ENCODE data around the gene WDR1.

Gene WDR1

DNA sequence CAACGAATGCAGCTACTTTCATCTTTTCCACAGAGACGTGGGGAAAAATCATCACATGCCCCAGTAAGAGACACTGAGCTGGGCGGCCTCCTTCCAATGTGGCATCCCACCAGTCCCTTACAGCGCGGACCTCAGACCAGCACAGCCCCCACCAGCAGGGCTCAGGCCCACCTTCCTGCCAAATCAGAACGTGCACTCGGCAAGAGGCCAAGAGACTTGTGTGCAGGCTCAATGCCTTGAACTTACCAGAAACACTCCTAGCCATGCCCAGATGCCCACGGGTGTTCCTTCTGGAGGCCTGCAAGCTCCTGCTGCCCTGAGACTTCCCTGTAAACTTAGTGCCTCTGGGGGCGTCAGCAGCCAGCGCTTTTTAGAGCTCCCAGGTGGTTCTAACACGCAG is 31.2 kb downstream of the WDR1 start:
- no peak for DNase-seq (ENCODE audit: low spot score)

DNA sequence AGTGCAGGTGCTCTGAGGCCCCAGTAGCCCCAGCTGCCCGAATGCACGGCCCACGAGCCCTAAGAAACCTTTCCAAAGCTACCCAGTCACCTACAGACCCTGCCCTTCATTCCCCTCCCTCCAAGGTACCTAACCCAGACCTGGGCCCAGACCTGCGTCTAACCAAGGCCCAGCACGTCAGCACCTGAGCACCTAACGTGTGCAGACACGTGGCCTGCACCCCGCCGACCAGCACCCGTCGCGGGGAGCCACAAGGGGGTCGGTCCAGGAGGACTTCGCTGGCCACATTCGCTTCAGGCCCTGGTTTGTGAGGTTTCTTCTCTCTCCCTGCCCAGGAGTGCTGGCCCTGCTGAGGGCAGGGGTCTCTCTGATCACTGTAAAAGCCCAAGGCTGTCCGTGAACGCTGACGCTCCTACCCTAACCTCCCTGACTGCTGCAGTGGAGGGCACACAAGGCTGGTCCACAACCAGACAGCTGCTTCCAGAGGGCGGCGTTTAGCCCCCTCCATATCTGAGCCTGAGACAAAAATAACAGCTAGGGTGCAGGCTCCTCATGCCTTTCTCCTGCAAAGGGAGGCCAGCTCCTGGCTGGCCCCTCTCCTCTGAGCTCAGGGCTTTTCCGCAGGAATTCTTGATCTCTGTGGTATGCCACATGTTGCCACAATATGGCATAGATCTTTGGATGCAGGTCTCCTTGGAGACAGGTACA is 31.8 kb downstream of the WDR1 start:
- DNase-seq (ENCODE audit: low spot score), result no peak

DNA sequence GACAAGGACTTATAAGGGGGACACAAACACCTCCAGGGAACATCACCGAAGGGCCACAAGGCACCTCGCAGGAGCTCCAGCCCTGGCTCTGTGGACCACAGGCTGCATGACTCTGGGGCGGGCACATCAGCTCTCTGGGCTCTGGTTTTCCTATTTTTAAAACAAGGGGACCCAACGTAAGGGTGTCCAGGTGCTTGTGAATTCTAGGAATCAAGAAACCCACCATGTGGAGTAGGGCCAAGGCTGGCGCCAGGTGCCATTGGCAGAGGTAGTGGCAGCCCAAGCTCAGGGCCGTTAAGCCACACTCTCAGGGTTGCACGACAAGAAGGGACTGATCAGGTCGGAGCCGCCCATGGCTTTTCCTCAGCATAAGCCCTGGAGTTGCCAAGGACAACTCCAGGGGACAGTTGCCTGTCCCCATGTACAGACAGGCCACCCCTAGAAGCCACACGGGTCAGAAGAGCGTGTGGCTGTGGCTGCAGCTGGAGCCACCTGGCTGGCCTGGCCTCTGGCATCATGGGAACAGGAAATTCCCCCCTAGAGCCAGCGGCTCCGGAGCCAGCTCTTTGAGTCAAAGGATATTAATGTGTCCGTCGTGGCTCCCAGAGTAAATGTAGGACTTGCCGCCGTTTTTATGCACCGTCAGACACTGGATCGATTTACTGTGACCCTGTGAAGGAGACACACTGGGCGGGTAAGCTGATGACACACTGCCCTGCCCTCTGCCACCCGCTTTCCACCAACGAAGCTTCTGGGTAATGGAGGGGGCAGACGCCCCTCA is 32.5 kb downstream of the WDR1 start:
- DNase-seq (ENCODE audit: low spot score), result no peak

DNA sequence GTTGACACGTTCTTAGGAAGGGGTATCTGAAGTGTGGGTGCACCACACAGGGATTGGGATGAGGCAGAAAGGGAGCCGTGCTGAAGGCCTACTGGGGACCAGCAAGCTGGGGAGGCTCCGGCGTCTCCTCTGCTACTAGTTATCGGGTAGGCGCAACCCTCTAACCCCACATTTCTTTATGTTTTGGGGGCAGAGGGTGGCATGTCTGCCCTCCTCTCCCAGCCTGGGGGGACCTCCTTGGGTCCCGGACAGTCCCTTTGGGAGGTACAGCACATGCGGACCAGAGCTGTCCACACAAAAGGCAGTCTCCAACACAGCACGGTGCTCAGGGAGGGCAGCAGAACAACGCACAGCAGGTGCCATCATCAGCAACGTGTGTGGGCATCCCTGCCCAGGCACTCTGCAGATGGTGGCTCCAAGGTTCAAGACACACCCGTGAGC is 33.2 kb downstream of the WDR1 start:
- no peak for DNase-seq (ENCODE audit: low spot score)

DNA sequence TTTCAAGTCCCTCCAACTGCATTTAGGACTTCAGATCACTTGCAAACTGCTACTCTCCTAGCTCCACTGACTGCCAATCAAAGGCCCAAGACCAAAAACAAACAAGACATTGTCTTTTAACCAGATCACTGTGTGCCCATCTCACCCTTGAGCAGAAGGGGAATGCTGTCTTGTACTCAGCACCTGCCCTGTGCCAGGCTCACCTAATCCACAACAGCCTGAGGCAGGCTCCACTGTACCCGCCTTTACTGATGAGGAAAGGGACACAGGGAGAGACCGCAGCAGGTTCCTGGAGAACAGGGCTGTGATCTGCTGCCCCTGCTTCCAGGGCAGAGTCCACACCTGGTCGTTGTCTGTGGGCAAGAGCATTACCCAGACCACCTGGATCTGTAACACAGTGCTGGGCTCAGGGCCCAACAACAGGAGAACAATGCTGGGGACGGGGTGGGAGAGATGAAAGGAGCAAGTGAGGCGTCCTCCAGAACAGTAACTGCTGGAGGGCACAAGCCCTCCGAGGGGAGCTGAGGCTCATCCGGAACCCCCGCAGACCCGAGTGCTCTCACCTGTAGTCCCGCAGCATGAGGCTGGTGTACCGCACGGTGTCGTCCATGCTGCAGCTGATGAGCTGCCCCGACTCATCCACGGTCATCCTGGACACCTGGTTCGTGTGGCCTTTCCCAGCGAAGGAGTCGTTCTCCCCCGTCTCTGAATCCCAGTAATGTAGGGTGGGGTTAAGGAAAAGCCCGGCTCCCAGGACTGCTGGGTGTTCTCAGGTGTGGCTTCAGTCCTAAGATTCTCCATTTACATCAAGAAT is 33.9 kb downstream of the WDR1 start:
- no peak for DNase-seq (ENCODE audit: low spot score)

DNA sequence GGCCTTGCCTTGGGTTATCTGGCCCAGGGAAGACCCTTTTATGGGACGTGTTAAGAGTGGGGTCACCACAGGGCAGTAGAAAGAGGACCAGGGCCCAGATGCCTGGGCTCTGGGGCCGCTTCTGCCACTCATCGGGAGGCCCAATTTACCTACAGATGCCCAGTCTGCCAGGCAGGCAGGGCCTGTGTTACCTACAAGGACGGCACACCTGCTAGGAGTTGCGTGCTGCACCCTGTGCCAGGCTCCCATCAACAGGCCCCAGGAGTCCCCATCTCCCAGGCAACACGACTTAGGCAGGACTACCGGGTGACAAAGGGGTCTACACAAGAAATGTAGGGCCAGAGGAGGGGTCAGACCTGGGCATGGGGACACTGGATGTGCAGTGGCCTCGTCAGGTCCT is 34.6 kb downstream of the WDR1 start:
- DNase-seq (ENCODE audit: low spot score), result no peak

DNA sequence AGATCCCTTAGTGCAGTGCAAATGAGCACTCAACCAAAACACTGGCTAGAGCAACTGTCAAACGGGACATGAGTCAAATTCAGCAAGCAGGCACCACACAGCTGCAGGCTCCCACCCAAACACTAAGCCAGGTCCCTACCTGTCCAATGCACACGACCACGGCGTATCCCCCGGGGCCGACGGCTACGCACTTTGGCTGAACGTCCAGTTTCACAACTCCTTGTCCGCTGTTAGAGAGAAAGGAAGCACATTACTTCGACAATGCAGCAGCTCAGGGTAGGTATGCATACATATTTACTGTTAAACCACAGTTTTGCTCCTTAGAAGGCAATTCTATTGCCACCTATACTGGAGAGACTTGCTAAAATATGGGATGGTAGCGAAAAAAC is 35.4 kb downstream of the WDR1 start:
- no peak for DNase-seq (ENCODE audit: low spot score)

DNA sequence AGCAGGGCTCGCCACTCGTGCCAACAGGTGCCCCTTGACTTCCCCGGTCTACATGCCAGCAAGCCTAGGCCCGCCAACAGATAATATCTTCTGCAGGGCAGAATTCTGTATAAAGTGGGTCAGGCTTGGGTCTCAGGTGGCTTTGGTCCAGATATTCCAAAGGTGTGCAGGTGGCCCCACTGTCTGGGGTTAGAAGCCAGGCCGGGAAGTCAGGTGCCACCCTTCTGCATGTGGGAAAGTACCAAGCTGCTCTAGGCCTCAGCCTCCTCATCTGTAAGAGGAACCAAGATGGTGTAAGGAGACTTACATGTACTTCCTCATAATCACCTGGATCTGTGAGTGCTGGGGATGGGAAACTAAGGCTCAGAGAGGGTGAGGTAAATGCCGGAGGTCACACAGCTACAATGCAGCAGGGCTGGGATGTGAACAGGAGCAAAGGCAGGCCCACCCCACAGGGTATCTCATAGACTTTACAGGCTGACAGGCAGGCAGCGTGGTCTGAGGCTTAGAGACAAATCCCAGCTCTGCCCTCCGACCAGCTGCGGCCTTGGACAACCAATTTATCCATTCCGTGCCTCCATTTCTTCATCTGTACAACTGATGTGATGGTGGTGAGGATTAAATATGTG is 35.9 kb downstream of the WDR1 start:
- no peak for DNase-seq (ENCODE audit: low spot score)

DNA sequence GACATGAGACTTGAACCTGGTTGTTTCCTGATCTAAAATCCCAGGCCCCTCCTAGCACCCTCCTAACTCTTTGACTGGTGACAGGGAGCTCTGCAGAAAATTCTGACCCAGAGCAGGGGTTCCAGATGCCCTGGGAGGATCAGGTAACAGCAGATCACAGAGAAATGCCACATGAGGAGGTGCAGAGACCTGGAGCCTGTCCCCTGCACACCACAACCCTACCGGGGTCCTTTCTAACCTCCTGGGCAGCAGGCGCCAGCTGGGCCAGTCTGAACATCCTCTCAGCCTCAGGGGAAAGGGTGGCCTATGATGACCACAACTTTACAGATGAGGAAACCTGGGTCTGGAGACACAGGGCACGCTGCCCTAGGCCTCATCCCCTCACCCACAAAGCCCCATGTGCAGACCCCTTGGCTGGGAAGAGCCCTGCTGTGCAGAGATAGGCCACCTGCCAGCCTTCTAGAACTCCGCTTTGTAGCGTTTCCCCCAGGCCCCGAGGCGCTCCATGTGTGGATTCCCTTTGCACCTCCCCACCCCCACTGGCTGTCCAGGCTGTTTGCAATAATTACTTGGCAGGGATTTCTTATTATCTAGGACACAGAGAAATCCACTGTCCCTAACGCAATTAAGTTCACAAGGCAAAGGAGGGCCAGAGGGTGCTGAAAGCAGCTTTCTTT is 36.5 kb downstream of the WDR1 start:
- no peak for DNase-seq (ENCODE audit: low spot score)

DNA sequence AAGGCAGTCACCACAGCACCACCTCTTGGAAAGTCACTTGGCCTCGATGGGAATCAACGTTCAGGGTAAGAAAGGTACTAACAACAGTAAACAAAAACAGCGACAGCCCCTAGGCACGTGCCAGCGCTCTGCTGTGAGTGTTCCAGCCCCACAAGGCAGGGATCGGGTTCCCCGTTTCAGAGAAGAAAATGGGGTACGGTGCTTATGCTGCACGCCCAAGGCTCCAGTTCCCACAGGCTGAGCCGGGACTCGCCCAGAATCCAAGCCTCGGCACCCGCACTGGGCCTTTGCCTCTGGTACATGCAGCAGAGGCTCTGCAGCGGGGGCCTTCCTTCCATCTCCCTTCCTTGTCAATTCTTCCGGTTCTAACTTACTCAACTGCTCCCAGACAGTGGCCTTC is 37.3 kb downstream of the WDR1 start:
- no peak for DNase-seq (ENCODE audit: low spot score)

DNA sequence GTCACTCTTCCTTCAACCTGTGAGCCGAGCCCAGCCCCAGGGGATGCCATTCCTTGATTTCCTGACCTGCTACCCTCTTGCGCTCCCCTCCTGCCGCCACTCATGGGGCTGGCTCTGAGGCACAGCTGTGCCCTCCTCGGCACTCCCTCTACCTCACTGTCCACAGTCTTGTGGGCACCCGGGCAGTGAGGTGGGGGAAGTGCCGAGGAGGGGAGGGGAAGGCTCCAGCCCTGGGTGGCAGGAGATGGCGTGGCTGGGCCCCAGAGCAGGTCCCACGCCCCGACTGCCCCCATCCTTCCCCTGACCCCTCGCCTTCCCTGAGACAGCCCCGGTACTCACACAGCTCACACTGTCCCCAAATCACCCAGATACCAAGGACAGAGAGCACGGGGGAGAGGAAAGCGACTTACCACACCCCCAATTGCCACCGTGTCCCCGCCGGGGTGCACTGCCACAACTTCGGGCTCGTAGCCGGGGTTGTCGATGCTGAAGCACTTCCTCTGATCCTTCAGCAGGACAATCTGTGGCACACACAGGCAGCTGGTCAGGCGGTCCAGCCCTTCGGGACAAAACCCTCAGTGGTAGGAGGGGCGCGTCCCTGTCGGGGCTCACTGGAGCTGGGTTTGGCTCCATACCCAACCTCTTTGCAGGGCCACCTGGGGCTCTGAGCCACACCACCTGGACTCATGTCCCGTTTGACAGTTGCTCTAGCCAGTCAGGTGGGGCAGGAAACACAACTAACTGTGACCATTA is 37.9 kb downstream of the WDR1 start:
- no peak for DNase-seq (ENCODE audit: low spot score)

DNA sequence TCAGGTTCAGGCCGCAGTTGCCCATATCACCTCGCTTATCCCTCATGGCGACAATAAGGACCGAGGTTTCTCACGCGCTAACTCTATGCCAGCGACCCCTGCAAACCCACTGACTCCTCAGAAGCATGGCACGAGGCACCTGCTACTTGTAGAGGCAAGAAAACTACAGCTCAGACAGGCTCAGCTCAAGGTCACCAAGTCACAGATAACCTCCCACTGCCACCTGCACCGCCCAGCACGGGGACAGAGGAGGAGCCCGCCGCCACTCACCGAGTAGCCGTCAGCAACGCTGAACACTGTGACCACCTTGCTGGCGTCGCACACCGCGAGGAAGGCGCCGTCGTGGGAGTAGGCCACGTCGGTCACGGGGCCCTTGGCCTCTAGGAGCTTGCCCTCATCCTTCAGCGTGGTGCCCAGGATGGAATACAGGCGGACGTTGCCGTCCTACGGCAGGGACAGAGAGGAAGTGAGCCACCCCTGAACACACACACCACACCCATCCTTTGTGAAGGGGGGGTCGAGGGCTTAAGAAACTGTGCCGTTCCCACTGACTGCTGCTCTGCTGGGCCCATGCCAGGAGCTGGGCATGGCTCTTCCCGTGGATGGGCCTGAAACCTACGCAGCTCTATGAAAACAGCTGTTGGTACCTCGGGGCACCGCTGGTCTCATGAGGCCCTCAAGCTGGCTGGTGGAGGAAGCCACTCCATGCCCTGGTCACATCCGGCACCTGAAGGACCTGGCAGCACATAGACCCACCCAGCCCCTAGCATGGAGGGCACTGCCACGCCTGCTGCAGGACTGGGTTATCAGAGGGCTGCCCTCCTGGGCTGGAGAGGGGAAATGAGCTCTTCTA is 38.9 kb downstream of the WDR1 start:
- no peak for DNase-seq (ENCODE audit: low spot score)

DNA sequence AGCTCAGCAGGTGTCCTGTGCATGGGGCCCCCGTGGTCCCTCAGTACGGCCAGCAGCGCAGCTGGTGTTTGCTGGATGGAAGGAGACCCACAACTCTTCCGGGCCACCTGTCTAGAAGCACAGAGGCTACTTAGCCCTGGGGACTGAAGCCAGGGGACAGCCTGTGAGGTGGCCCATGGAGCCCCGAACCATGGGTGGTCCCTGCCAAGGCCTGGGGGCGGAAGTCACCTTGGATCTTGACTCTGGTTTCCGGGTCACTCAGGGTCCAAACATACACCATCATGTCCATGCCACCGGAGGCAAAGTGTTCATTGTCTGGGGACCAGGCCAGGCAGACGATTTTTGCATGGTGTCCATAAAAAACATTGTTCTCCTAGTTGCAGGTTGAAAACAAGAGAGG is 39.5 kb downstream of the WDR1 start:
- DNase-seq (ENCODE audit: low spot score), result no peak

DNA sequence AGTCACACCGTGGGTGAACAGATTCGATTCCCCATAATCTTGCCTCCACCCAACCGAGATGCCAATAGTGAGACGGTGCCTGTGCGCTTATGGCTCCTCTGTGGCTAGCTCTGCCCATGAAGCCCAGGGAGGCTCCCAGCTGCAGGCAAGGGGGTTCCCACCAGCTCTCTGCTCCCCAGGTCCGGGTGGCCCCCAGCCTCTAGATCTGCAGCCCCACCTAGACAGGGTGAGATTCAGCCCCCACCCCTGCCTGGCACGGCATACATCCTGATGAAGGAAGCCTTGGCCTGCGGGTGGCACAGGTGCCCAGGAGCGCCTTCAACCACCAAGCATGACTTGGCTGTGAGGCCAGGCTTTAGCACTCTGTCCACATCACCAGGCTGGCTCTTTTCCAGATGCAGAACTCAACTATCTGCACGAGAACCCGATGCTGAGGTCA is 40.6 kb downstream of the WDR1 start:
- DNase-seq (ENCODE audit: low spot score), result no peak

DNA sequence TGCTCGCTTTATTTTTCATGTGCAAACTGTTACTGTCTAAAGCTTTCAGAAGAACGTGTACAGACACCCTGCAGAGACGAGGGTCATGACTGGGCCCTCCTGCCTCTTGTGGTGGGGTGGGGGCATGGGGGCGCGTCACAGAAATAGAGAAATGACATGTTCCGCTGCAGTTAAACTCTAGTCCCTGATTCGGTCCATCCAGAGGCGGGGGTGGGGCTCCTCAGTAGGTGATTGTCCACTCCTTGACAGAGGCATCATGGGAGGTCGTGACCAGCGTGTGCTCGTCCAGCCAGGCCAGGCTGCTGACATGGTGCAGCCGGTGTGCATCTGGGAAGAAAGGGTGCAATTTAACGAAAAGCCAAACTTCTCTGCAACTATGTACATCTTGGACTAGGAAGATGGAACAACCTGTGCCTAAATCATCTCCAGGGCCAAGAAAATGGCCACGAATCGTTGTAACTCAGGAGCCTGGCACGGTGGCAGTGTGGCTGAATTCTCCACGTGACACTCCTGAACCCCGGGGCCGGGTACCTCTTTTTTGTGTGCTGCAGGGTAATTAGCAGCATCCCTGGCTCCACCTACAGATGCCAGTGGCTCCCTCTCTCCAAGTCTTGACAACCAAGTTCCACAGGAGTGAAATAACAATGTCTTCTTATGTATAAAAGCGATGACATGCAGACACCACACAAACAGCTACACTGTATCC is 41.3 kb downstream of the WDR1 start:
- no peak for DNase-seq (ENCODE audit: low spot score)

DNA sequence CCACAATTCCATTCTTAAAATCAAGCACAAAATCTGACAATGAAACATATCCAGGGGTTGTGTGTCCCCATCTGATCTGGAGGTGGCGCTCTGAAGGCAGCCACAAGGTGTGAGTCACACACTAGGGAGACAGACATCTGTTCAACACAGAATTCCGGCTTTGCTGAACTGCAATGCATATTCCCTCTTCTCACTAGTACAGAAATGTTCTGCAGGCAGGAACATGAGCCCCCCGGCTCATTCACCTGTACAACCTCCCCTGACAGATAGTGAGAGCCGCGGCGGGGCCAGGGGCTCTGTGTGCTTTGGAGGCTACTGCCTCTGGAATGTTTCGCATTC is 41.9 kb downstream of the WDR1 start:
- DNase-seq (ENCODE audit: low spot score), result no peak

DNA sequence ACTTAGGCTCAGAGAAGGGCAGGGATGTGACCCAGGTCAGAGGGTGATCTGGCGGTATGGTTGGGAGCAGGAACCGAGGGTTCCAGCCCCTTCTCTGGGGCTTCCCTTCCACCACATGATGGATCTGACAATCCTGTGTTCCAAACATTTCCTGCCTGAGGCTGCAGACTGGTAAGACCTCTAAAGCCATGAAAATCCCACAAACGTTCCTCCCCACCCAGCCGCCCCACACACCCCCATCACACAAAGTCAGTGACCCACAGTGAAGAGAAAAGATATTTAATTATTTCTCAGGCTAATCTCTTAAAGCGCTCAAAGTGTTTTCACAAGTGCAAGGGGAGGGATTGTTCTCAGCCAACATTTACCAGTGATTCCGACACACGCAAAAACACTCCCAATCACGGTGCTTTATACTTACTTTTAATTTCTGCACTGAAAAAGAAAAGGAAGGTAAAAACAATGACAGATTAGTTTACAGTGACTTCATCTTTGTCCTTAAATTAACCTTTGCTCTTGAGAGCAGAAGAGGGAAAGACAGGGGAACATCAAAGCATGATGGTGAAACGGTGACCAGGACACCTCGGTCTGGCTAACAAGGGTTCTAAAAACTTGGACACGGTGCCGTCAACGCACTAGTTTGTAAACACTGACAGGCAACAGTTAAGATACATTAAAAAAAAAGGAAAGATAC is 42.4 kb downstream of the WDR1 start:
- DNase-seq (ENCODE audit: low spot score), result no peak

DNA sequence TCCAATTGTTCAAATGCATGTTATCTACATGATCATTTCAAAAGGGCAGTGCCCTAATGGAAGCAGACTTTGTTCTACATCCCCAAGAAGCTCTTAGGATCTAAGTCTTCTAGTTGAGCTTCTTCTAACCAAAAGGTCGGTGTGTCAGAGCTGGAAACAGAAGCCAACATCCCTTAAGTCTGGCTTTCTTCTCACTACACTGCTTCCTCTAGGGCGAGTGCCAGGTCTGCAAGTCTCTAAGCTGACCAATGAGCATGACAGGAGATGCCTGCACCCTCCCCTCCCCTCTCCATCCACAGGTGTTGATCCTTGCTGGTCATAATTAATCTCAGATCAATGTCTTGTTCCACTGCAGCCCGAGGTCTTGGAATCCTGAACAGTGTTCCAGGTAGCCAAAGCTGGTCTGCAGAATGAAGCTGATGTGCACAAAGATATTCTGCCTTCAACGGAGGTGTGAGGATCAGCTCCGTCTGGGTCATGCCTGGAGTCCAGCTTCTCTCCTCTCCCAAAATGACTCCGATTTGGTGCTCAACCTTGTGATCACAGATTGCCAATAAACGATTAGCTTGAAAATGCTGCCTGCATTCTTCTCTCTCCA is 44.1 kb downstream of the WDR1 start:
- DNase-seq (ENCODE audit: low spot score), result no peak

Measured in LoVo (cell line).